HCT116 (cell line): Measurements from ENCODE around the gene LPAR6. TPM values are rescaled to one million over a fixed set of nuclear protein-coding genes. Genes with fewer than 3 reads are reported as not detected.

ENCODE experiments used
- ATAC-seq: fragments of 200-7000 bp; cut with Tn5 transposase; 2 replicates; pipeline ENCODE4 v1.9.1; 2020; ENCODE audit warnings: mild to moderate bottlenecking, moderate library complexity
- BruUV-seq: library from RNA; stranded (reverse); fragments of 400-500 nt; replicated peaks from 2 replicates; lab custom pipeline; 2021; lab: Mats Ljungman, UMichigan
- CTCF ChIA-PET: fragments of 300-600 bp; sonication (Branson Sonifier 250); formaldehyde crosslinking; loops from one replicate; lab custom pipeline; 2021; ENCODE audit warnings: antibody characterized with exemption; lab: Charles Lee
- POLR2A ChIA-PET: fragments of 300-600, 350-600 bp; sonication (Branson Sonifier 250); formaldehyde crosslinking; loops from one replicate; lab custom pipeline; 2021; ENCODE audit warnings: antibody characterized with exemption; lab: Charles Lee
- RAD21 ChIA-PET, 2 experiments: fragments of 300-600 bp; sonication (Branson Sonifier 250); formaldehyde crosslinking; loops; one replicate each; lab custom pipeline; 2023; ENCODE audit warnings: low total read pairs in 2 of 2; ENCODE audit not compliant: uncharacterized antibody in 2 of 2, unreplicated experiment in 2 of 2, low non-redundant PET in 1 of 2; lab: Charles Lee
- DNase-seq: peaks from one replicate; pipeline ENCODE4 v3.0.0-alpha.2; 2010; ENCODE audit warnings: low read depth, low spot score
- H2AFZ ChIP-seq: fragments of 200-600 bp; shearing (Covaris generic), sonication (generic); 2 replicates; pipeline ENCODE4 v1.6.1; 2017; ENCODE audit warnings: low read depth, mixed run types, mixed read lengths, antibody characterized with exemption, low read length; ENCODE audit not compliant: poor library complexity, severe bottlenecking
- H3K27ac ChIP-seq: 2 replicates; pipeline ENCODE4 v1.5.1; 2012; ENCODE audit warnings: low read depth, low read length
- H3K27me3 ChIP-seq: fragments of 200-600 bp; sonication (generic); 2 replicates; pipeline ENCODE4 v1.6.1; 2016; ENCODE audit warnings: mixed run types, low read length, mixed read lengths; ENCODE audit not compliant: insufficient read depth
- H3K36me3 ChIP-seq, 2 experiments: fragments of 200-500 bp in 1 of 2; fragments of 200-600 bp in 1 of 2; sonication (Bioruptor generic) in 1 of 2; sonication (generic) in 1 of 2; 2 replicates each; pipeline versions ENCODE4 v1.5.1 to v1.6.1; 2014 to 2016; ENCODE audit warnings: low read length in 2 of 2, inconsistent platforms in 1 of 2, mixed read lengths in 1 of 2, mixed run types in 1 of 2; ENCODE audit not compliant: insufficient read depth in 2 of 2, control insufficient read depth in 1 of 2
- H3K4me1 ChIP-seq, 2 experiments: fragments of 200-600 bp in 1 of 2; sonication (generic) in 1 of 2; 2 replicates each; pipeline versions ENCODE4 v1.5.1 to v1.6.1; 2012 to 2017; ENCODE audit warnings: low read length in 2 of 2, inconsistent platforms in 1 of 2, mild to moderate bottlenecking in 1 of 2, mixed read lengths in 1 of 2, mixed run types in 1 of 2, moderate library complexity in 1 of 2; ENCODE audit not compliant: insufficient read depth in 2 of 2, control insufficient read depth in 1 of 2
- H3K4me2 ChIP-seq: fragments of 200-600 bp; sonication (generic); 2 replicates; pipeline ENCODE4 v1.6.1; 2017; ENCODE audit warnings: mixed run types, low read length, mixed read lengths
- H3K4me3 ChIP-seq, 2 experiments: fragments of 200-600 bp in 1 of 2; sonication (generic) in 1 of 2; replicated peaks in 1 of 2; 2 replicates each; pipeline ENCODE4 v1.5.1; 2011 to 2016; ENCODE audit warnings: low read length in 2 of 2, control low read depth in 1 of 2, low read depth in 1 of 2, mild to moderate bottlenecking in 1 of 2, mixed read lengths in 1 of 2, mixed run types in 1 of 2
- H3K79me2 ChIP-seq: fragments of 200-600 bp; sonication (generic); 2 replicates; pipeline ENCODE4 v1.6.1; 2017; ENCODE audit warnings: mild to moderate bottlenecking, mixed run types, low read length, moderate library complexity, mixed read lengths; ENCODE audit not compliant: insufficient read depth
- H3K9ac ChIP-seq: fragments of 200-600 bp; sonication (generic); 2 replicates; pipeline ENCODE4 v1.6.1; 2016; ENCODE audit warnings: low read length, mixed read lengths
- H3K9me2 ChIP-seq: fragments of 200-600 bp; sonication (generic), shearing (Covaris generic); 2 replicates; pipeline ENCODE4 v1.6.1; 2017; ENCODE audit warnings: mixed run types, mild to moderate bottlenecking, moderate library complexity; ENCODE audit not compliant: insufficient read depth
- H3K9me3 ChIP-seq, 2 experiments: fragments of 200-500 bp in 1 of 2; fragments of 200-600 bp in 1 of 2; sonication (Bioruptor generic) in 1 of 2; sonication (generic) in 1 of 2; 2 replicates each; pipeline ENCODE4 v1.6.1; 2014 to 2017; ENCODE audit warnings: low read length in 2 of 2, mixed read lengths in 2 of 2, inconsistent platforms in 1 of 2, low read depth in 1 of 2, mild to moderate bottlenecking in 1 of 2, mixed run types in 1 of 2, moderate library complexity in 1 of 2; ENCODE audit not compliant: control insufficient read depth in 1 of 2, insufficient read depth in 1 of 2
- H4K20me1 ChIP-seq: fragments of 200-600 bp; sonication (generic), shearing (Covaris generic); 2 replicates; pipeline ENCODE4 v1.6.1; 2017; ENCODE audit warnings: mixed run types, mild to moderate bottlenecking, moderate library complexity; ENCODE audit not compliant: insufficient read depth
- EGR1 ChIP-seq: IDR thresholded peaks from 2 replicates; pipeline ENCODE4 v1.6.1; 2012; ENCODE audit warnings: low read depth
- ELF1 ChIP-seq: IDR thresholded peaks from 2 replicates; pipeline ENCODE4 v1.6.1; 2012; ENCODE audit warnings: low read depth, borderline replicate concordance
- FOSL1 ChIP-seq: IDR thresholded peaks from 2 replicates; pipeline ENCODE4 v1.6.1; 2012; ENCODE audit warnings: low read depth
- JUND ChIP-seq: IDR thresholded peaks from 2 replicates; pipeline ENCODE4 v1.6.1; 2012
- RAD21 ChIP-seq: IDR thresholded peaks from 2 replicates; pipeline ENCODE4 v1.6.1; 2012; ENCODE audit warnings: low read depth, mild to moderate bottlenecking
- SIN3A ChIP-seq: IDR thresholded peaks from 2 replicates; pipeline ENCODE4 v1.6.1; 2012; ENCODE audit warnings: low read depth
- SP1 ChIP-seq: IDR thresholded peaks from 2 replicates; pipeline ENCODE4 v1.6.1; 2012; ENCODE audit warnings: low read depth
- YY1 ChIP-seq: IDR thresholded peaks from 2 replicates; pipeline ENCODE4 v1.6.1; 2011; ENCODE audit warnings: low read length, low read depth, moderate library complexity, mild to moderate bottlenecking; ENCODE audit not compliant: insufficient replicate concordance; ENCODE audit errors: extremely low read depth
- ZFX ChIP-seq: fragments of 450-650 bp; IDR thresholded peaks from 2 replicates; pipeline ENCODE4 v1.6.1; 2017
- intact Hi-C: fragments of 100-400 bp; cut with micrococcal nuclease; formaldehyde crosslinking; loops from 2 replicates; pipeline ENCODE4 v1.10.0; 2022
- total RNA-seq: library from RNA; stranded (reverse); gene quantifications from one replicate; pipeline ENCODE4 v1.2.1, GENCODE V29; 2021; ENCODE audit not compliant: unreplicated experiment
- TF ChIP-seq, protein P1 (sequence below), 3 experiments: fragments of 200-600 bp in 1 of 3; sonication (generic) in 1 of 3; IDR thresholded peaks in 2 of 3; conservative IDR thresholded peaks in 1 of 3; 2 replicates each; pipeline ENCODE4 v1.5.1; 2012 to 2017; ENCODE audit warnings: low read depth in 2 of 3, low read length in 2 of 3, antibody characterized with exemption in 1 of 3, borderline replicate concordance in 1 of 3, control low read depth in 1 of 3, mild to moderate bottlenecking in 1 of 3, mixed read lengths in 1 of 3, mixed run types in 1 of 3, moderate library complexity in 1 of 3; ENCODE audit not compliant: insufficient read depth in 1 of 3
- TF ChIP-seq, protein P2 (sequence below): IDR thresholded peaks from 2 replicates; pipeline ENCODE4 v1.6.1; 2011; ENCODE audit warnings: mild to moderate bottlenecking, low read length, moderate library complexity; ENCODE audit not compliant: insufficient replicate concordance; ENCODE audit errors: extremely low read depth
- TF ChIP-seq, protein P3 (sequence below): IDR thresholded peaks from 2 replicates; pipeline ENCODE4 v1.6.1; 2012
- TF ChIP-seq, protein P4 (sequence below): IDR thresholded peaks from 2 replicates; pipeline ENCODE4 v1.6.1; 2012

LPAR6 gene
- total RNA-seq, 1 experiment from 2014 or later: 0.12 TPM

GRCh38 chr13:48411841-48412531 is 927 bp downstream of the LPAR6 start (continued):
- TF ChIP-seq, protein P1, sequence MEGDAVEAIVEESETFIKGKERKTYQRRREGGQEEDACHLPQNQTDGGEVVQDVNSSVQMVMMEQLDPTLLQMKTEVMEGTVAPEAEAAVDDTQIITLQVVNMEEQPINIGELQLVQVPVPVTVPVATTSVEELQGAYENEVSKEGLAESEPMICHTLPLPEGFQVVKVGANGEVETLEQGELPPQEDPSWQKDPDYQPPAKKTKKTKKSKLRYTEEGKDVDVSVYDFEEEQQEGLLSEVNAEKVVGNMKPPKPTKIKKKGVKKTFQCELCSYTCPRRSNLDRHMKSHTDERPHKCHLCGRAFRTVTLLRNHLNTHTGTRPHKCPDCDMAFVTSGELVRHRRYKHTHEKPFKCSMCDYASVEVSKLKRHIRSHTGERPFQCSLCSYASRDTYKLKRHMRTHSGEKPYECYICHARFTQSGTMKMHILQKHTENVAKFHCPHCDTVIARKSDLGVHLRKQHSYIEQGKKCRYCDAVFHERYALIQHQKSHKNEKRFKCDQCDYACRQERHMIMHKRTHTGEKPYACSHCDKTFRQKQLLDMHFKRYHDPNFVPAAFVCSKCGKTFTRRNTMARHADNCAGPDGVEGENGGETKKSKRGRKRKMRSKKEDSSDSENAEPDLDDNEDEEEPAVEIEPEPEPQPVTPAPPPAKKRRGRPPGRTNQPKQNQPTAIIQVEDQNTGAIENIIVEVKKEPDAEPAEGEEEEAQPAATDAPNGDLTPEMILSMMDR (IDR thresholded peaks at IDR 0.05 in 2 of 3, conservative IDR thresholded peaks at IDR 0.05 in 1 of 3; ENCODE audit: borderline replicate concordance in 1 of 3, insufficient read depth in 1 of 3, low read depth in 2 of 3, low read length in 2 of 3): no peak
- TF ChIP-seq, protein P2, sequence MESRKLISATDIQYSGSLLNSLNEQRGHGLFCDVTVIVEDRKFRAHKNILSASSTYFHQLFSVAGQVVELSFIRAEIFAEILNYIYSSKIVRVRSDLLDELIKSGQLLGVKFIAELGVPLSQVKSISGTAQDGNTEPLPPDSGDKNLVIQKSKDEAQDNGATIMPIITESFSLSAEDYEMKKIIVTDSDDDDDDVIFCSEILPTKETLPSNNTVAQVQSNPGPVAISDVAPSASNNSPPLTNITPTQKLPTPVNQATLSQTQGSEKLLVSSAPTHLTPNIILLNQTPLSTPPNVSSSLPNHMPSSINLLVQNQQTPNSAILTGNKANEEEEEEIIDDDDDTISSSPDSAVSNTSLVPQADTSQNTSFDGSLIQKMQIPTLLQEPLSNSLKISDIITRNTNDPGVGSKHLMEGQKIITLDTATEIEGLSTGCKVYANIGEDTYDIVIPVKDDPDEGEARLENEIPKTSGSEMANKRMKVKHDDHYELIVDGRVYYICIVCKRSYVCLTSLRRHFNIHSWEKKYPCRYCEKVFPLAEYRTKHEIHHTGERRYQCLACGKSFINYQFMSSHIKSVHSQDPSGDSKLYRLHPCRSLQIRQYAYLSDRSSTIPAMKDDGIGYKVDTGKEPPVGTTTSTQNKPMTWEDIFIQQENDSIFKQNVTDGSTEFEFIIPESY: no peak
- no peak for TF ChIP-seq SIN3A
- no peak for TF ChIP-seq FOSL1
- no peak for TF ChIP-seq RAD21

DNA sequence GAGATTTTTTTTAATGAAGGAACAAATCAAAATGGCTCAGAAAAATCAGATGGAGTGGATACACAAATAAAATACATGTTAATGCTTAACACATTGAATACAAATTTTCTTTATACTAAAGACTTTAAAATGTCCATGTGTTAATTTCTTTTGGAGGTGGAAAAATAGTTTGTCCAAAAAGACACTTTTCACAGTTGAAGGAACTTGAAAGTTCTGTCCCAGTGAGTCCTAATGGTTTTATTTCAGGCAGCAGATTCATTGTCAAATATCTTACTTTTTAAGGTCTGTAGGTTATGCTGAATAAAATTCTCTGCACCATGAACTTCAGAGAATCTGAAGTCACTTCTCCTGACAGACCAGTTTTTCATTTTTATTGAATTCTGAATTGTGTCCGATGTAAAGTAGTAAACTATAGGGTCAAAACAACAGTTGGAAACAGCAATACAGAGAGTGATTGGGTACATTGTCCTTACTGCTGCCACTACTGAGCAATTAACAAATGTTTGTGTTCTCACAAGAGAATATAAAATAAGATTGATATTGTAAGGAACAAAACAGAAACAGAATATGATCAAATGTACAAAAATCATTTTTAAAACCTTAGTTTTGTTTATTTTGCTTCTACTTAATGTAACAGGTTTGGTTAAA is 1.6 kb downstream of the LPAR6 start:
- no peak overlapping the region for H3K9ac ChIP-seq
- H3K36me3 ChIP-seq: no peaks in the 10 kb centered on the region
- no peaks in the 10 kb centered on the region for H3K79me2 ChIP-seq
- no peak overlapping the region for H2AFZ ChIP-seq
- no peaks in the 10 kb centered on the region for H3K27me3 ChIP-seq
- H3K4me2 ChIP-seq: no peak overlapping the region
- no peaks in the 10 kb centered on the region for H4K20me1 ChIP-seq
- RAD21 ChIA-PET: no interaction called here
- no peak for ATAC-seq
- no peaks in the 10 kb centered on the region for H3K9me3 ChIP-seq
- H3K4me1 ChIP-seq: no peaks in the 10 kb centered on the region
- no TSS peak for BruUV-seq
- POLR2A ChIA-PET: no interaction called here
- CTCF ChIA-PET: no interaction called here
- DNase-seq: no peak
- intact Hi-C loops: no loop called here
- H3K9me2 ChIP-seq: no peaks in the 10 kb centered on the region
- H3K4me3 ChIP-seq: no peak overlapping the region
- H3K27ac ChIP-seq: no peak overlapping the region
- TF ChIP-seq, protein P3, sequence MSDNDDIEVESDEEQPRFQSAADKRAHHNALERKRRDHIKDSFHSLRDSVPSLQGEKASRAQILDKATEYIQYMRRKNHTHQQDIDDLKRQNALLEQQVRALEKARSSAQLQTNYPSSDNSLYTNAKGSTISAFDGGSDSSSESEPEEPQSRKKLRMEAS: no peak
- TF ChIP-seq, protein P2: no peak
- no peak for TF ChIP-seq ELF1
- TF ChIP-seq ZFX: no peak
- no peak for TF ChIP-seq JUND
- TF ChIP-seq, protein P4, sequence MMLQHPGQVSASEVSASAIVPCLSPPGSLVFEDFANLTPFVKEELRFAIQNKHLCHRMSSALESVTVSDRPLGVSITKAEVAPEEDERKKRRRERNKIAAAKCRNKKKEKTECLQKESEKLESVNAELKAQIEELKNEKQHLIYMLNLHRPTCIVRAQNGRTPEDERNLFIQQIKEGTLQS: no peak
- no peak for TF ChIP-seq RAD21
- no peak for TF ChIP-seq EGR1
- TF ChIP-seq SP1: no peak
- no peak for TF ChIP-seq YY1
